Hematopoietic multipotent progenitor cell treated with erythropoietin and hydrocortisone succinate and interleukin-3 and kit ligand, for 17 days (in vitro differentiated cells): ENCODE results near the gene MKKS.

Experiments
- DNase-seq: peaks from one replicate; pipeline ENCODE4 v3.0.0-alpha.2; 2015; ENCODE audit warnings: low spot score

The MKKS gene

GRCh38 chr20:10433623-10434466 is at the start of gene MKKS:
Gene MKKS (minus strand): TSS chr20:10434222. CDS start chr20:10413514, 20,708 bp downstream.
- DNase-seq, result peak; percentile 89

- DNase-seq, result peak; percentile 3
Observed at GRCh38 chr20:10483691-10484090, 49.7 kb upstream of the MKKS start.

- peak; percentile 3 for DNase-seq
Observed at GRCh38 chr20:10481676-10482075, 47.7 kb upstream of the MKKS start.

- DNase-seq, result no peak
Observed at GRCh38 chr20:10478930-10479329, 44.9 kb upstream of the MKKS start.

- DNase-seq, result no peak
Observed at GRCh38 chr20:10478205-10478604, 44.2 kb upstream of the MKKS start.

GRCh38 chr20:10476319-10476724 is 42.3 kb upstream of the MKKS start:
- peak; percentile 48 for DNase-seq

- DNase-seq, result no peak
Observed at GRCh38 chr20:10475225-10475624, 41.2 kb upstream of the MKKS start.

GRCh38 chr20:10474606-10475184 is 40.7 kb upstream of the MKKS start:
- no peak for DNase-seq

GRCh38 chr20:10472871-10473270 is 38.8 kb upstream of the MKKS start:
- no peak for DNase-seq

GRCh38 chr20:10470276-10470675 is 36.3 kb upstream of the MKKS start:
- DNase-seq, result no peak

- DNase-seq, result peak; percentile 86
Observed at GRCh38 chr20:10469599-10469998, 35.6 kb upstream of the MKKS start.

GRCh38 chr20:10469056-10469455 is 35.0 kb upstream of the MKKS start:
- no peak for DNase-seq

GRCh38 chr20:10468340-10468845 is 34.4 kb upstream of the MKKS start:
- DNase-seq, result no peak

- no peak for DNase-seq
Observed at GRCh38 chr20:10467681-10468339, 33.8 kb upstream of the MKKS start.

GRCh38 chr20:10466855-10467254 is 32.8 kb upstream of the MKKS start:
- DNase-seq, result no peak

GRCh38 chr20:10466325-10466724 is 32.3 kb upstream of the MKKS start:
- no peak for DNase-seq

- DNase-seq, result no peak
Observed at GRCh38 chr20:10465135-10465534, 31.1 kb upstream of the MKKS start.

- no peak for DNase-seq
Observed at GRCh38 chr20:10463622-10464021, 29.6 kb upstream of the MKKS start.

GRCh38 chr20:10462516-10462915 is 28.5 kb upstream of the MKKS start:
- DNase-seq, result no peak

GRCh38 chr20:10461495-10461894 is 27.5 kb upstream of the MKKS start:
- DNase-seq, result no peak

- DNase-seq, result no peak
Observed at GRCh38 chr20:10454151-10454750, 20.2 kb upstream of the MKKS start.

GRCh38 chr20:10453241-10453640 is 19.2 kb upstream of the MKKS start:
- no peak for DNase-seq
